Pancreas (tissue), 10 donors: Measurements from ENCODE around the gene POP7. TPM values are rescaled to one million over a fixed set of nuclear protein-coding genes. Genes with fewer than 3 reads are reported as not detected.

Source experiments
- ATAC-seq, 4 donors: fragments of 200-7000 bp; cut with Tn5 transposase; one replicate each; pipeline versions ENCODE4 v1.8.0 to v1.9.1; 2020; ENCODE audit warnings: mild to moderate bottlenecking in 4 of 4, moderate library complexity in 4 of 4
- DNase-seq, 6 donors: peaks; one replicate each; pipeline ENCODE4 v3.0.0-alpha.2; 2020
- FAIRE-seq: peaks from 2 replicates; lab custom pipeline; 2012; peaks lifted over from hg19 to GRCh38; lab: Jason Lieb, UNC
- H3K27ac ChIP-seq, 4 donors: fragments of 200-600 bp; sonication (generic); 1 replicate in 3 of 4; 2 replicates in 1 of 4; pipeline versions ENCODE4 v1.5.0 to v1.8.0; 2020
- H3K27me3 ChIP-seq, 4 donors: fragments of 200-600 bp; one replicate each; pipeline ENCODE4 v1.8.0; 2021
- H3K36me3 ChIP-seq, 3 donors: fragments of 200-600 bp; sonication (generic) in 1 of 3; one replicate each; pipeline versions ENCODE4 v1.5.0 to v1.8.0; 2020 to 2021
- H3K4me1 ChIP-seq, 3 donors: fragments of 200-600 bp; one replicate each; pipeline ENCODE4 v1.8.0; 2021
- H3K4me3 ChIP-seq, 4 donors: fragments of 200-600 bp; sonication (generic) in 2 of 4; one replicate each; pipeline versions ENCODE4 v1.5.0 to v1.8.0; 2020 to 2021
- H3K9me3 ChIP-seq, 4 donors: fragments of 200-600 bp; one replicate each; pipeline ENCODE4 v1.8.0; 2021
- CTCF ChIP-seq, 4 donors: fragments of 200-600 bp; sonication (generic) in 3 of 4; IDR thresholded peaks; one replicate each; pipeline versions ENCODE4 v1.5.0 to v1.8.0; 2021; ENCODE audit warnings: antibody characterized with exemption in 4 of 4
- WGBS, 2 donors: extraction: QIAGEN DNeasy Blood & Tissue Kit; methylation state at CpG; one replicate each; pipeline ENCODE4 v1.1.7; 2013; 5-methylcytosine and 5-hydroxymethylcytosine counted together
- intact Hi-C, 3 donors: fragments of 100-400 bp; cut with DNase I; formaldehyde crosslinking; loops; one replicate each; pipeline versions ENCODE4 v1.11.1 to v1.14.2; 2022
- polyA plus RNA-seq, 2 donors: library from polyadenylated mRNA; stranded (reverse); fragments of 200-250 nt; gene quantifications; one replicate each; pipeline ENCODE4 v1.2.3, GENCODE V29; 2013
- total RNA-seq, 6 donors: library from RNA; stranded (reverse); fragmentation: NEBNext Ultra II Directional in 4 of 6; extraction: Animal tissue kit (Norgen Biotek cat#: 25700) in 4 of 6; gene quantifications; one replicate each; pipeline versions ENCODE4 v1.2.1 to v1.2.4, GENCODE V29; 2021 to 2023
- donor health status: healthy with polysubstance abuse.
- donor health status: DM: no; HTN: no; CAD: no; lungs with moderate emphysema.
- donor health status: DM: no; HTN: no; CAD: no.
- donor health status: control.
- donor health status: control.
- donor health status: Bipolar disorder and iron deficiency.
- donor health status: DM: yes; HTN: yes; CAD: no.
- donor health status: DM: no; HTN: no; CAD: no.
- donor health status: DM: no; HTN: no; CAD: no.
- donor health status: DM: yes; HTN: yes; CAD: no.

Gene POP7
- total and polyA plus RNA-seq, 8 donors = 10.5 to 26.1 (median 16.2) TPM

- Histone ChIP-seq H3K36me3 (no peaks in the 10 kb centered on the region), H3K27me3 (no peaks in the 10 kb centered on the region), H3K4me3 (no peak overlapping the region), H3K27ac (no peak overlapping the region), H3K9me3 (no peaks in the 10 kb centered on the region), H3K4me1 (no peaks in the 10 kb centered on the region)
- no peak for TF ChIP-seq CTCF (IDR thresholded peaks at IDR 0.05)
- FAIRE-seq (no peak), ATAC-seq (no peak), DNase-seq (no peak)
- WGBS, 2 donors = 56 to 68% methylated on average over 8 of the region's 8 CpGs
- intact Hi-C loops = no loop called here
Measured at GRCh38 chr7:100670074-100670473, 35.8 kb upstream of the POP7 start.

- no peak overlapping the region for H3K27ac ChIP-seq
- WGBS, 2 donors = 89 to 94% methylated on average over 18 of the region's 18 CpGs
- DNase-seq (no peak), ATAC-seq (no peak), FAIRE-seq (no peak)
- no peaks in the 10 kb centered on the region for H3K27me3 ChIP-seq
- H3K9me3 ChIP-seq = no peaks in the 10 kb centered on the region
- H3K36me3 ChIP-seq = peaks cover 0 to 2% (median 0%) of the 10 kb centered on the region in 3 donors
- intact Hi-C loops = no loop called here
- H3K4me3 ChIP-seq = no peak overlapping the region
- no peak for TF ChIP-seq CTCF (IDR thresholded peaks at IDR 0.05)
- H3K4me1 ChIP-seq = no peaks in the 10 kb centered on the region
Measured at GRCh38 chr7:100671353-100672327, 34.3 kb upstream of the POP7 start.

GRCh38 chr7:100673302-100673941 lies 32.5 kb upstream of the POP7 start, which contains the start of gene GNB2:
Gene GNB2 (plus strand): TSS chr7:100673740. CDS start chr7:100676266, 2,526 bp downstream.
- H3K9me3 ChIP-seq = no peaks in the 10 kb centered on the region
- ATAC-seq = peak; percentile 85 to 90 (median 86)
- H3K27ac ChIP-seq = peak within 1 kb of the TSS; percentile 93 to 98 (median 97)
- H3K27me3 ChIP-seq = no peaks in the 10 kb centered on the region
- no peaks in the 10 kb centered on the region for H3K4me1 ChIP-seq
- TF ChIP-seq CTCF (IDR thresholded peaks at IDR 0.05) = no peak
- H3K36me3 ChIP-seq = peaks cover 2 to 20% (median 11%) of the 10 kb centered on the region in 3 donors
- H3K4me3 ChIP-seq = peak within 1 kb of the TSS; percentile 87 to 91 (median 90)
- intact Hi-C loops = no loop called here
- DNase-seq = peak; percentile 99 to 100 (median 99)
- WGBS, 2 donors = 0 to 1% methylated on average over 41 to 65 of the region's 65 CpGs
- FAIRE-seq = peak; percentile 77

GRCh38 chr7:100673942-100674410 lies 31.9 kb upstream of the POP7 start:
- ATAC-seq (peak in 3 of 4 donors; percentile 3 to 14 (median 3)), DNase-seq (peak in 4 of 6 donors; percentile 59 to 86 (median 72)), FAIRE-seq (no peak)
- Histone ChIP-seq H3K27me3 (no peaks in the 10 kb centered on the region), H3K4me1 (no peaks in the 10 kb centered on the region), H3K27ac (peak overlapping the region; percentile 93 to 98 (median 97)), H3K9me3 (no peaks in the 10 kb centered on the region), H3K4me3 (peak overlapping the region; percentile 87 to 91 (median 90)), H3K36me3 (peaks cover 3 to 24% (median 16%) of the 10 kb centered on the region in 3 donors)
- intact Hi-C loops = no loop called here
- TF ChIP-seq CTCF (IDR thresholded peaks at IDR 0.05) = no peak
- WGBS, 2 donors = 0 to 2% methylated on average over 18 to 34 of the region's 34 CpGs
